Mesenchymal stem cell (in vitro differentiated cells and primary cell): ENCODE results near the gene HSPBAP1. TPM values are rescaled to one million over a fixed set of nuclear protein-coding genes. Genes with fewer than 3 reads are reported as not detected.

Experiments used
- DNase-seq: peaks from one replicate; pipeline ENCODE4 v3.0.0-alpha.2; 2013
- H2AFZ ChIP-seq: one replicate; pipeline ENCODE4 v1.6.1; 2013; ENCODE audit warnings: low read depth, mild to moderate bottlenecking, control low read depth, inconsistent platforms, low read length, moderate library complexity
- H2AK5ac ChIP-seq: 2 replicates; pipeline ENCODE4 v1.6.1; 2013; ENCODE audit warnings: low read length, moderate library complexity, mild to moderate bottlenecking, inconsistent platforms; ENCODE audit not compliant: severe bottlenecking
- H2BK120ac ChIP-seq: one replicate; pipeline ENCODE4 v1.6.1; 2013; ENCODE audit warnings: low read depth, mild to moderate bottlenecking, inconsistent platforms, low read length, moderate library complexity
- H2BK12ac ChIP-seq, 2 experiments: one replicate each; pipeline ENCODE4 v1.6.1; 2013; ENCODE audit warnings: inconsistent platforms in 2 of 2, low read length in 2 of 2, mild to moderate bottlenecking in 2 of 2, moderate library complexity in 2 of 2, control low read depth in 1 of 2
- H2BK15ac ChIP-seq: one replicate; pipeline ENCODE4 v1.6.1; 2013; ENCODE audit warnings: mild to moderate bottlenecking, low read depth, inconsistent platforms; ENCODE audit not compliant: poor library complexity, severe bottlenecking
- H2BK5ac ChIP-seq: 2 replicates; pipeline ENCODE4 v1.6.1; 2013; ENCODE audit warnings: low read depth, mild to moderate bottlenecking, low read length, control low read depth, inconsistent platforms; ENCODE audit not compliant: poor library complexity, severe bottlenecking
- H3K14ac ChIP-seq, 2 experiments: one replicate each; pipeline ENCODE4 v1.6.1; 2013; ENCODE audit warnings: inconsistent platforms in 2 of 2, low read length in 2 of 2, control low read depth in 1 of 2, mild to moderate bottlenecking in 1 of 2, moderate library complexity in 1 of 2
- H3K18ac ChIP-seq, 2 experiments: one replicate each; pipeline ENCODE4 v1.6.1; 2013; ENCODE audit warnings: inconsistent platforms in 2 of 2, low read length in 2 of 2, control low read depth in 1 of 2, low read depth in 1 of 2, mild to moderate bottlenecking in 1 of 2
- H3K23ac ChIP-seq, 2 experiments: one replicate each; pipeline ENCODE4 v1.6.1; 2013; ENCODE audit warnings: inconsistent platforms in 2 of 2, low read length in 2 of 2, mild to moderate bottlenecking in 2 of 2, moderate library complexity in 2 of 2, control low read depth in 1 of 2
- H3K27ac ChIP-seq: 2 replicates; pipeline ENCODE4 v1.5.1; 2013; ENCODE audit warnings: mild to moderate bottlenecking, moderate library complexity, low read length, control low read depth, inconsistent platforms; ENCODE audit not compliant: poor library complexity, severe bottlenecking
- H3K27me3 ChIP-seq, 2 experiments: 2 replicates each; pipeline versions ENCODE4 v1.6.1 to v1.7.0; 2013; ENCODE audit warnings: low read length in 2 of 2, mild to moderate bottlenecking in 2 of 2, moderate library complexity in 2 of 2, control low read depth in 1 of 2, inconsistent platforms in 1 of 2; ENCODE audit not compliant: control insufficient read depth in 1 of 2, insufficient read depth in 1 of 2
- H3K36me3 ChIP-seq, 2 experiments: 2 replicates each; pipeline versions ENCODE4 v1.6.1 to v1.7.0; 2013; ENCODE audit warnings: low read length in 2 of 2, control low read depth in 1 of 2, inconsistent platforms in 1 of 2, low read depth in 1 of 2, mild to moderate bottlenecking in 1 of 2; ENCODE audit not compliant: insufficient read depth in 2 of 2, control insufficient read depth in 1 of 2
- H3K4ac ChIP-seq, 2 experiments: one replicate each; pipeline ENCODE4 v1.6.1; 2013; ENCODE audit warnings: inconsistent platforms in 2 of 2, low read length in 2 of 2, mild to moderate bottlenecking in 2 of 2, moderate library complexity in 2 of 2, control low read depth in 1 of 2, low read depth in 1 of 2
- H3K4me1 ChIP-seq: 2 replicates; pipeline ENCODE4 v1.6.1; 2013; ENCODE audit warnings: low read depth, low read length, control low read depth; ENCODE audit not compliant: control insufficient read depth, insufficient read depth
- H3K4me2 ChIP-seq: 2 replicates; pipeline ENCODE4 v1.6.1; 2013; ENCODE audit warnings: low read length, mild to moderate bottlenecking, inconsistent platforms; ENCODE audit not compliant: poor library complexity, severe bottlenecking
- H3K4me3 ChIP-seq, 2 experiments: 2 replicates each; pipeline versions ENCODE4 v1.5.1 to v1.7.0; 2013; ENCODE audit warnings: low read length in 2 of 2, mild to moderate bottlenecking in 2 of 2, control low read depth in 1 of 2, low read depth in 1 of 2; ENCODE audit not compliant: insufficient read depth in 1 of 2
- H3K79me1 ChIP-seq: replicated peaks from 2 replicates; pipeline ENCODE4 v1.6.1; 2013; ENCODE audit warnings: mild to moderate bottlenecking, control low read depth, low read length, inconsistent platforms; ENCODE audit not compliant: poor library complexity, severe bottlenecking
- H3K9ac ChIP-seq: 2 replicates; pipeline ENCODE4 v1.7.0; 2013; ENCODE audit warnings: mild to moderate bottlenecking, low read length, moderate library complexity
- H3K9me3 ChIP-seq: 2 replicates; pipeline ENCODE4 v1.7.0; 2013; ENCODE audit warnings: mild to moderate bottlenecking, low read length; ENCODE audit not compliant: control insufficient read depth
- H4K8ac ChIP-seq: one replicate; pipeline ENCODE4 v1.6.1; 2013; ENCODE audit warnings: inconsistent platforms, mild to moderate bottlenecking, low read length, moderate library complexity
- H4K91ac ChIP-seq: one replicate; pipeline ENCODE4 v1.6.1; 2013; ENCODE audit warnings: mild to moderate bottlenecking, low read length, inconsistent platforms
- WGBS: methylation state at CpG from one replicate; pipeline ENCODE4 v1.1.7; 2013; ENCODE audit warnings: mixed read lengths; 5-methylcytosine and 5-hydroxymethylcytosine counted together
- polyA plus RNA-seq, 2 experiments: library from polyadenylated mRNA; stranded (reverse); fragments of 200-250 nt; gene quantifications; one replicate each; pipeline ENCODE4 v1.2.3, GENCODE V29; 2013

Gene HSPBAP1
- 4.0 TPM for polyA plus RNA-seq (2013, experiment 1 of 2)
- 4.0 TPM for polyA plus RNA-seq (2013, experiment 2 of 2)

- peak within 1 kb of the TSS in 1 of 2 experiments; percentile 98 for H3K14ac ChIP-seq
- H3K27me3 ChIP-seq = no peaks in the 10 kb centered on the region
- peak within 1 kb of the TSS; percentile 57 for H4K91ac ChIP-seq
- H3K4me2 ChIP-seq = peak within 1 kb of the TSS; percentile 79
- peak within 1 kb of the TSS; percentile 88 to 92 for H3K4ac ChIP-seq
- H2AFZ ChIP-seq = peak within 1 kb of the TSS; percentile 98
- H3K9ac ChIP-seq = peak within 1 kb of the TSS; percentile 97
- peak within 1 kb of the TSS; percentile 48 for H2BK5ac ChIP-seq
- H2BK120ac ChIP-seq = peak within 1 kb of the TSS; percentile 54
- peak within 1 kb of the TSS; percentile 100 for H4K8ac ChIP-seq
- peaks cover 4% of the 10 kb centered on the region for H3K4me1 ChIP-seq
- H3K4me3 ChIP-seq = peak within 1 kb of the TSS; percentile 90 to 97
- H3K23ac ChIP-seq = peak within 1 kb of the TSS in 1 of 2 experiments; percentile 89
- H3K18ac ChIP-seq = peak within 1 kb of the TSS; percentile 87 to 89
- H2BK15ac ChIP-seq = peak within 1 kb of the TSS; percentile 73
- under 1% methylated on average over 40 of the region's 46 CpGs for WGBS
- H3K36me3 ChIP-seq = no peaks in the 10 kb centered on the region
- peak; percentile 96 for DNase-seq
- peak within 1 kb of the TSS; percentile 42 to 100 for H2BK12ac ChIP-seq
- H2AK5ac ChIP-seq = no peak within 1 kb of the TSS
- peak within 1 kb of the TSS; percentile 89 for H3K27ac ChIP-seq
- no peaks in the 10 kb centered on the region for H3K9me3 ChIP-seq
- H3K79me1 ChIP-seq = peaks cover 27% of the 10 kb centered on the region
Measured at GRCh38 chr3:122793568-122794416, at the start of gene HSPBAP1. Gene HSPBAP1 (minus strand): TSS chr3:122793831. CDS start chr3:122793680, 151 bp downstream.

DNA sequence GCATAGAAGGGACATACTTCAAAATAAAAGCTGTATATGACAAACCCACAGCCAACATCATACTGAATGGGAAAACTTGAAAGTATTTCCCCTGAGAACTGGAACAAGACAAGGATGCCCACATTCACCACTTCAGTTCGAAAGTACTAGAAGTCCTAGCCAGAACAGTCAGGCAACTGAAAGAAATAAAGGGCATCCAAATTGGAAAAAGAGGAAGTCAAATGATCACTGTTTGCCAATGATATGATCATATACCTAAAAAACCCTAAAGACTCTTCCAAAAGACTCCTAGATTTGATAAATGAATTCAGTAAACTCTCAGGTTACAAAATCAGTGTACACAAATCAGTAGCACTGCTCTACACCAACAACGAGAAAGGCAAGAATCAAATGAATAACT lies 42.0 kb upstream of the HSPBAP1 start:
- H3K4me1 ChIP-seq = no peaks in the 10 kb centered on the region
- H2BK15ac ChIP-seq = no peak overlapping the region

GRCh38 chr3:122828281-122828680 lies 34.6 kb upstream of the HSPBAP1 start:
- no peaks in the 10 kb centered on the region for H3K79me1 ChIP-seq
- H2BK15ac ChIP-seq = no peak overlapping the region
- peaks cover 17% of the 10 kb centered on the region for H3K9me3 ChIP-seq
- H3K23ac ChIP-seq = no peak overlapping the region
- H2AFZ ChIP-seq = no peak overlapping the region
- no peak overlapping the region for H3K4ac ChIP-seq
- DNase-seq = no peak
- no peak overlapping the region for H3K14ac ChIP-seq
- no peak overlapping the region for H3K4me2 ChIP-seq
- H2BK120ac ChIP-seq = no peak overlapping the region
- H2AK5ac ChIP-seq = no peak overlapping the region
- no peaks in the 10 kb centered on the region for H3K4me1 ChIP-seq
- H4K91ac ChIP-seq = no peak overlapping the region
- H3K36me3 ChIP-seq = peaks cover 0 to 34% of the 10 kb centered on the region in 2 experiments
- no peak overlapping the region for H3K27ac ChIP-seq
- no peak overlapping the region for H3K9ac ChIP-seq
- H2BK5ac ChIP-seq = no peak overlapping the region
- WGBS = 87% methylated on average over 4 of the region's 4 CpGs
- H3K27me3 ChIP-seq = no peaks in the 10 kb centered on the region
- no peak overlapping the region for H3K18ac ChIP-seq
- H4K8ac ChIP-seq = no peak overlapping the region
- H2BK12ac ChIP-seq = no peak overlapping the region
- H3K4me3 ChIP-seq = no peak overlapping the region

More for the DNA sequence above, 42.0 kb upstream of the HSPBAP1 start:
- H3K14ac ChIP-seq = no peak overlapping the region
- H4K91ac ChIP-seq = no peak overlapping the region
- H3K4me3 ChIP-seq = no peak overlapping the region
- no peak overlapping the region for H2BK120ac ChIP-seq
- H3K36me3 ChIP-seq = peaks cover 0 to 23% of the 10 kb centered on the region in 2 experiments
- no peak overlapping the region for H4K8ac ChIP-seq
- H3K27ac ChIP-seq = no peak overlapping the region
- 94% methylated on average over 2 of the region's 2 CpGs for WGBS
- H3K18ac ChIP-seq = no peak overlapping the region
- no peak overlapping the region for H2AFZ ChIP-seq
- no peaks in the 10 kb centered on the region for H3K9me3 ChIP-seq
- H2AK5ac ChIP-seq = no peak overlapping the region
- no peak overlapping the region for H3K4me2 ChIP-seq
- H3K9ac ChIP-seq = no peak overlapping the region
- no peak overlapping the region for H3K4ac ChIP-seq
- no peak overlapping the region for H3K23ac ChIP-seq
- no peaks in the 10 kb centered on the region for H3K79me1 ChIP-seq
- H2BK12ac ChIP-seq = no peak overlapping the region
- H3K27me3 ChIP-seq = no peaks in the 10 kb centered on the region
- no peak overlapping the region for H2BK5ac ChIP-seq
- DNase-seq = no peak

GRCh38 chr3:122826278-122826677 lies 32.6 kb upstream of the HSPBAP1 start:
- Histone ChIP-seq H3K4ac (no peak overlapping the region), H3K4me3 (no peak overlapping the region), H3K27ac (no peak overlapping the region), H2BK15ac (no peak overlapping the region), H4K8ac (no peak overlapping the region), H4K91ac (no peak overlapping the region), H2BK5ac (no peak overlapping the region), H3K9ac (no peak overlapping the region), H3K79me1 (no peaks in the 10 kb centered on the region), H3K4me2 (no peak overlapping the region), H3K27me3 (no peaks in the 10 kb centered on the region), H3K18ac (no peak overlapping the region), H3K4me1 (no peaks in the 10 kb centered on the region), H2BK12ac (no peak overlapping the region), H3K14ac (no peak overlapping the region), H2BK120ac (no peak overlapping the region), H3K36me3 (peaks cover 3 to 30% of the 10 kb centered on the region in 2 experiments), H3K23ac (no peak overlapping the region), H2AK5ac (no peak overlapping the region), H3K9me3 (peaks cover 17% of the 10 kb centered on the region), H2AFZ (no peak overlapping the region)
- WGBS = no CpG with 5 or more reads among the region's 1 CpG
- peak; percentile 6 for DNase-seq
